Panc1 (cell line): ENCODE measurements around the gene ADCY9. TPM values are rescaled to one million over a fixed set of nuclear protein-coding genes. Genes with fewer than 3 reads are reported as not detected.
A peak's percentile ranks its signal among the peaks of the same experiment; 100 is the strongest.

Experiments
- ATAC-seq: fragments of 200-7000 bp; cut with Tn5 transposase; 2 replicates; pipeline ENCODE4 v1.9.1; 2020; ENCODE audit warnings: mild to moderate bottlenecking, moderate library complexity
- BruUV-seq: library from RNA; stranded (reverse); fragments of 400-500 nt; replicated peaks from 2 replicates; lab custom pipeline; 2021; lab: Mats Ljungman, UMichigan
- CTCF ChIA-PET: fragments of 300-600 bp; sonication (Branson Sonifier 250); formaldehyde crosslinking; loops from one replicate; lab custom pipeline; 2022; ENCODE audit warnings: antibody characterized with exemption; lab: Charles Lee
- POLR2A ChIA-PET: fragments of 300-600 bp; sonication (Branson Sonifier 250); formaldehyde crosslinking; loops from one replicate; lab custom pipeline; 2022; ENCODE audit warnings: antibody characterized with exemption; lab: Charles Lee
- DNase-seq: peaks from one replicate; pipeline ENCODE4 v3.0.0-alpha.2; 2010; ENCODE audit warnings: low read depth, low spot score
- H3K27ac ChIP-seq: 2 replicates; pipeline ENCODE4 v1.5.1; 2011; ENCODE audit warnings: mild to moderate bottlenecking, low read length, inconsistent platforms
- H3K27me3 ChIP-seq: fragments of 200-500 bp; sonication (Bioruptor generic); 2 replicates; pipeline ENCODE4 v1.6.0; 2014; ENCODE audit warnings: low read length, inconsistent platforms; ENCODE audit not compliant: control insufficient read depth, insufficient read depth
- H3K36me3 ChIP-seq: fragments of 200-500 bp; sonication (Bioruptor generic); 2 replicates; pipeline ENCODE4 v1.5.1; 2014; ENCODE audit warnings: inconsistent platforms, mild to moderate bottlenecking, low read length, moderate library complexity; ENCODE audit not compliant: control insufficient read depth, insufficient read depth
- H3K4me1 ChIP-seq: 2 replicates; pipeline ENCODE4 v1.5.1; 2011; ENCODE audit warnings: inconsistent platforms, mild to moderate bottlenecking, low read length, moderate library complexity; ENCODE audit not compliant: control insufficient read depth, insufficient read depth
- H3K4me3 ChIP-seq, 2 experiments: 2 replicates each; pipeline ENCODE4 v1.5.1; 2011 to 2012; ENCODE audit warnings: low read depth in 2 of 2, low read length in 2 of 2, mild to moderate bottlenecking in 2 of 2, inconsistent platforms in 1 of 2, moderate library complexity in 1 of 2
- H3K9me3 ChIP-seq: fragments of 200-500 bp; sonication (Bioruptor generic); 2 replicates; pipeline ENCODE4 v1.5.1; 2014; ENCODE audit warnings: low read depth, mild to moderate bottlenecking, inconsistent platforms, low read length, moderate library complexity; ENCODE audit not compliant: control insufficient read depth, insufficient read depth
- POLR2AphosphoS5 ChIP-seq: IDR thresholded peaks from 2 replicates; pipeline ENCODE4 v1.6.1; 2012; ENCODE audit warnings: mild to moderate bottlenecking, low read depth, low read length, moderate library complexity
- SIN3A ChIP-seq: IDR thresholded peaks from 2 replicates; pipeline ENCODE4 v1.6.1; 2012; ENCODE audit warnings: low read depth, mild to moderate bottlenecking, low read length, moderate library complexity, borderline replicate concordance; ENCODE audit not compliant: insufficient read depth
- TCF7L2 ChIP-seq: IDR thresholded peaks from 2 replicates; pipeline ENCODE4 v1.6.1; 2011; ENCODE audit warnings: mild to moderate bottlenecking, low read depth, low read length, inconsistent platforms
- in situ Hi-C: cut with HindIII; loops from 2 replicates; pipeline ENCODE4 v1.10.0; 2016; ENCODE audit warnings: low sequenced_read_pairs, low pct_unique_long_range_greater_than_20kb
- intact Hi-C: fragments of 100-400 bp; cut with micrococcal nuclease; formaldehyde crosslinking; loops from one replicate; pipeline ENCODE4 v1.10.0; 2022; ENCODE audit not compliant: unreplicated experiment
- total RNA-seq: library from RNA; stranded (reverse); gene quantifications from one replicate; pipeline ENCODE4 v1.2.1, GENCODE V29; 2021; ENCODE audit not compliant: unreplicated experiment
- TF ChIP-seq, protein P1 (sequence below), 2 experiments: IDR thresholded peaks; 2 replicates each; pipeline ENCODE4 v1.6.1; 2011 to 2012; ENCODE audit warnings: low read depth in 2 of 2, control low read depth in 1 of 2, low read length in 1 of 2, mild to moderate bottlenecking in 1 of 2, moderate library complexity in 1 of 2; ENCODE audit not compliant: insufficient read depth in 1 of 2
- TF ChIP-seq, protein P2 (sequence below): fragments of 450-650 bp; IDR thresholded peaks from 2 replicates; pipeline ENCODE4 v1.5.1; 2017; ENCODE audit warnings: mild to moderate bottlenecking

ADCY9 gene
- total RNA-seq, 1 experiment from 2014 or later = 29.8 TPM

DNA sequence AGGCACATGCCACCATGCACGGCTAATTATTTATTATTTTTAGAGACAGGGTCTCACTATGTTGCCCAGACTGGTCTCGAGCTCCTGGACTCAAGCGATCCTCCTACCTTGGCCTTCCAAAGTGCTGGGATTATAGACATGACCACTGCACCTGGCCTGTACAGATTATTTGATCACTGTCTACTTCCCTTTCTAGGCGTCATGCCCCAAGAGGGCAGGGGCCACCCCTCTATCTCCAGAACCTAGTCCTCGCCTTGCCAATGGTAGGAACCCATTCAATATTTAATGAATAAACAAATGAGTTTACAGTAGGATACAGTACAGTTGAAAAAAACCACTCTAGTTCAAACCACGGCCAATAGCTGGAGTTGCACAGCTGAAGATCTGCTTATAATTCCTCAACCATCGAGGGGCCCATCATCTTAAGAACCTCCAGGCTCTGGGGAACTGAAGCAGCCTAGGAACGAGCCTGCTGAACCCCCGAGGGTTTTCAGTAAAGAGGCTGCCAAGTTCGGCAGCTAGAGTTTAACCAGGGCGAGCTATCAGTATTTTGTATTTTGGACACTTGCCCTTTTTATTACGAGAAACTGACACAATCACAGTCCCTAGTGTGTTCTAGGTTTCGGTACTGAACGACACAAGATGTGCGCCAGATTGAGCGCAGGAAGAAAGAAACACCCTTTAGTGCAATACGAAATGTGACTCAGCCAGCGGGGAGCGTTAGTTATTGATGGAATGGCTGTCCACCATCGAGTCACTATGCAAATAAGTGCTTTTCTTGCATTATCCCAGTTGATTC, 14.6 kb downstream of the ADCY9 start:
- BruUV-seq = no TSS peak
- CTCF ChIA-PET = interaction anchor here (0.6 kb wide), 1 partner anchor 244 kb away, joined by 4 read pairs; no protein-coding TSS in a partner anchor
- in situ Hi-C loops = no loop called here
- no peak overlapping the region for H3K4me3 ChIP-seq
- POLR2A ChIA-PET = interaction anchor here (0.6 to 0.7 kb wide), 4 partner anchors 9 to 252 kb away, joined by 4 to 14 read pairs (median 6); no protein-coding TSS in a partner anchor
- peak overlapping the region; percentile 77 for H3K27ac ChIP-seq
- DNase-seq = no peak
- intact Hi-C loops = no loop called here
- H3K4me1 ChIP-seq = peaks cover 45% of the 10 kb centered on the region
- TF ChIP-seq, protein P1, sequence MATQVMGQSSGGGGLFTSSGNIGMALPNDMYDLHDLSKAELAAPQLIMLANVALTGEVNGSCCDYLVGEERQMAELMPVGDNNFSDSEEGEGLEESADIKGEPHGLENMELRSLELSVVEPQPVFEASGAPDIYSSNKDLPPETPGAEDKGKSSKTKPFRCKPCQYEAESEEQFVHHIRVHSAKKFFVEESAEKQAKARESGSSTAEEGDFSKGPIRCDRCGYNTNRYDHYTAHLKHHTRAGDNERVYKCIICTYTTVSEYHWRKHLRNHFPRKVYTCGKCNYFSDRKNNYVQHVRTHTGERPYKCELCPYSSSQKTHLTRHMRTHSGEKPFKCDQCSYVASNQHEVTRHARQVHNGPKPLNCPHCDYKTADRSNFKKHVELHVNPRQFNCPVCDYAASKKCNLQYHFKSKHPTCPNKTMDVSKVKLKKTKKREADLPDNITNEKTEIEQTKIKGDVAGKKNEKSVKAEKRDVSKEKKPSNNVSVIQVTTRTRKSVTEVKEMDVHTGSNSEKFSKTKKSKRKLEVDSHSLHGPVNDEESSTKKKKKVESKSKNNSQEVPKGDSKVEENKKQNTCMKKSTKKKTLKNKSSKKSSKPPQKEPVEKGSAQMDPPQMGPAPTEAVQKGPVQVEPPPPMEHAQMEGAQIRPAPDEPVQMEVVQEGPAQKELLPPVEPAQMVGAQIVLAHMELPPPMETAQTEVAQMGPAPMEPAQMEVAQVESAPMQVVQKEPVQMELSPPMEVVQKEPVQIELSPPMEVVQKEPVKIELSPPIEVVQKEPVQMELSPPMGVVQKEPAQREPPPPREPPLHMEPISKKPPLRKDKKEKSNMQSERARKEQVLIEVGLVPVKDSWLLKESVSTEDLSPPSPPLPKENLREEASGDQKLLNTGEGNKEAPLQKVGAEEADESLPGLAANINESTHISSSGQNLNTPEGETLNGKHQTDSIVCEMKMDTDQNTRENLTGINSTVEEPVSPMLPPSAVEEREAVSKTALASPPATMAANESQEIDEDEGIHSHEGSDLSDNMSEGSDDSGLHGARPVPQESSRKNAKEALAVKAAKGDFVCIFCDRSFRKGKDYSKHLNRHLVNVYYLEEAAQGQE (IDR thresholded peaks at IDR 0.05; ENCODE audit: insufficient read depth in 1 of 2, low read depth in 2 of 2, low read length in 1 of 2) = no peak
- TF ChIP-seq SIN3A (no peak), TCF7L2 (no peak), POLR2AphosphoS5 (no peak)
- TF ChIP-seq, protein P2, sequence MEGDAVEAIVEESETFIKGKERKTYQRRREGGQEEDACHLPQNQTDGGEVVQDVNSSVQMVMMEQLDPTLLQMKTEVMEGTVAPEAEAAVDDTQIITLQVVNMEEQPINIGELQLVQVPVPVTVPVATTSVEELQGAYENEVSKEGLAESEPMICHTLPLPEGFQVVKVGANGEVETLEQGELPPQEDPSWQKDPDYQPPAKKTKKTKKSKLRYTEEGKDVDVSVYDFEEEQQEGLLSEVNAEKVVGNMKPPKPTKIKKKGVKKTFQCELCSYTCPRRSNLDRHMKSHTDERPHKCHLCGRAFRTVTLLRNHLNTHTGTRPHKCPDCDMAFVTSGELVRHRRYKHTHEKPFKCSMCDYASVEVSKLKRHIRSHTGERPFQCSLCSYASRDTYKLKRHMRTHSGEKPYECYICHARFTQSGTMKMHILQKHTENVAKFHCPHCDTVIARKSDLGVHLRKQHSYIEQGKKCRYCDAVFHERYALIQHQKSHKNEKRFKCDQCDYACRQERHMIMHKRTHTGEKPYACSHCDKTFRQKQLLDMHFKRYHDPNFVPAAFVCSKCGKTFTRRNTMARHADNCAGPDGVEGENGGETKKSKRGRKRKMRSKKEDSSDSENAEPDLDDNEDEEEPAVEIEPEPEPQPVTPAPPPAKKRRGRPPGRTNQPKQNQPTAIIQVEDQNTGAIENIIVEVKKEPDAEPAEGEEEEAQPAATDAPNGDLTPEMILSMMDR = no peak
- no peak for ATAC-seq
- no peaks in the 10 kb centered on the region for H3K27me3 ChIP-seq
- no peaks in the 10 kb centered on the region for H3K36me3 ChIP-seq
- no peaks in the 10 kb centered on the region for H3K9me3 ChIP-seq

DNA sequence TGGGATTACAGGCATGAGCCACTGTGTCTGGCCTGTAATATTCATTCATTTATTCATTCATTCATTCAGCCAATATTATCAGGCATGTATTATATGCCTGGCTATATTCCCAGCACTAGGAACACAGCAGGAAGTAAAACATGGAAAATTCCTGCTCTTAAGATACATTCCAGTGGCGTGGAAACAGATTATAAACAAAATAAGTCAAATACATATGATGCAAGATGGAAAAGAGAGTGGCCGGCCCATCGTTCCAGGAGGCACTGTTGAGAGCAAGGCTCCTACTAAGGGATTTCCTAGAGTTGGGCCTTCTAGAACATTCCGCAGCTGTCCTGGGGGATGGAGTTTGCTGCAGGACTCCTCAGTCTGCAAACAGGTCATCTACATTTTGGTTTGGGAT, 17.7 kb downstream of the ADCY9 start:
- BruUV-seq = no TSS peak
- in situ Hi-C loops (no loop called here), intact Hi-C loops (loop anchor here (10.0 kb wide), 1 partner anchor 84 kb away; no protein-coding TSS in a partner anchor)
- no peak overlapping the region; a peak in 1 of 4 replicates for H3K4me3 ChIP-seq
- peak overlapping the region; percentile 87 for H3K27ac ChIP-seq
- H3K4me1 ChIP-seq = peaks cover 66% of the 10 kb centered on the region
- no peaks in the 10 kb centered on the region for H3K36me3 ChIP-seq
- DNase-seq = no peak
- ATAC-seq = peak; percentile 26
- H3K9me3 ChIP-seq = no peaks in the 10 kb centered on the region
- TF ChIP-seq, protein P1 (IDR thresholded peaks at IDR 0.05; ENCODE audit: insufficient read depth in 1 of 2, low read depth in 2 of 2, low read length in 1 of 2) = no peak
- TF ChIP-seq TCF7L2 (no peak), SIN3A (no peak), POLR2AphosphoS5 (no peak)
- TF ChIP-seq, protein P2 = no peak
- ChIA-PET POLR2A (no interaction called here), CTCF (no interaction called here)
- H3K27me3 ChIP-seq = no peaks in the 10 kb centered on the region
